ENCODE measurements around the gene KLK10. TPM values are rescaled to one million over a fixed set of nuclear protein-coding genes. Genes with fewer than 3 reads are reported as not detected.

Gene KLK10
- total and polyA plus RNA-seq, 2 donors (not counting 1 experiment from before 2014, with no cell fraction given), result 0.03 TPM; not detected in 1

- Histone ChIP-seq H3K36me3 (ENCODE audit: control insufficient read depth, insufficient read depth, low read length) (no peaks in the 10 kb centered on the region), H3K4me1 (ENCODE audit: control insufficient read depth, extremely low read depth, insufficient read depth, low read length) (no peaks in the 10 kb centered on the region), H3K27ac (ENCODE audit: insufficient read depth, low read length) (no peak overlapping the region), H3K9ac (ENCODE audit: insufficient read depth, low read length) (no peak overlapping the region), H3K4me3 (replicated peaks in 1 of 4; ENCODE audit: control extremely low read depth in 1 of 4, insufficient read depth in 1 of 4, low read depth in 3 of 4, low read length in 4 of 4) (no peak overlapping the region), H2AFZ (ENCODE audit: low read length) (no peak overlapping the region), H3K4me2 (ENCODE audit: extremely low read depth, insufficient read depth, low read length) (no peak overlapping the region), H3K27me3 (ENCODE audit: control insufficient read depth, insufficient read depth, low read length) (no peaks in the 10 kb centered on the region), H3K79me2 (ENCODE audit: control insufficient read depth, insufficient read depth, low read length) (no peaks in the 10 kb centered on the region), H3K9me3 (ENCODE audit: control insufficient read depth, insufficient read depth, low read depth, low read length) (no peaks in the 10 kb centered on the region), H4K20me1 (ENCODE audit: control insufficient read depth, extremely low read depth, insufficient read depth, low read length) (no peaks in the 10 kb centered on the region)
- DNase-seq (ENCODE audit: low read depth in 2 of 2), result no peak
- TF ChIP-seq EZH2 (IDR thresholded peaks at IDR 0.05; ENCODE audit: low read length, missing control alignments), result no peak
- TF ChIP-seq CTCF (conservative IDR thresholded peaks at IDR 0.05 in 1 of 2, IDR thresholded peaks at IDR 0.05 in 1 of 2; ENCODE audit: low read depth in 1 of 2, low read length in 2 of 2), result no peak
Observed at GRCh38 chr19:51002542-51003311, 16.8 kb downstream of the KLK10 start.

GRCh38 chr19:51002089-51002532 lies 17.4 kb downstream of the KLK10 start:
- Histone ChIP-seq H3K9ac (ENCODE audit: insufficient read depth, low read length) (no peak overlapping the region), H3K27me3 (ENCODE audit: control insufficient read depth, insufficient read depth, low read length) (no peaks in the 10 kb centered on the region), H3K4me2 (ENCODE audit: extremely low read depth, insufficient read depth, low read length) (no peak overlapping the region), H4K20me1 (ENCODE audit: control insufficient read depth, extremely low read depth, insufficient read depth, low read length) (no peaks in the 10 kb centered on the region), H2AFZ (ENCODE audit: low read length) (no peak overlapping the region), H3K4me3 (replicated peaks in 1 of 4; ENCODE audit: control extremely low read depth in 1 of 4, insufficient read depth in 1 of 4, low read depth in 3 of 4, low read length in 4 of 4) (no peak overlapping the region), H3K4me1 (ENCODE audit: control insufficient read depth, extremely low read depth, insufficient read depth, low read length) (no peaks in the 10 kb centered on the region), H3K9me3 (ENCODE audit: control insufficient read depth, insufficient read depth, low read depth, low read length) (no peaks in the 10 kb centered on the region), H3K79me2 (ENCODE audit: control insufficient read depth, insufficient read depth, low read length) (no peaks in the 10 kb centered on the region), H3K27ac (ENCODE audit: insufficient read depth, low read length) (no peak overlapping the region), H3K36me3 (ENCODE audit: control insufficient read depth, insufficient read depth, low read length) (no peaks in the 10 kb centered on the region)
- TF ChIP-seq EZH2 (IDR thresholded peaks at IDR 0.05; ENCODE audit: low read length, missing control alignments) (no peak), CTCF (conservative IDR thresholded peaks at IDR 0.05 in 1 of 2, IDR thresholded peaks at IDR 0.05 in 1 of 2; ENCODE audit: low read depth in 1 of 2, low read length in 2 of 2) (no peak)
- DNase-seq (ENCODE audit: low read depth in 2 of 2), result no peak

- Histone ChIP-seq H3K36me3 (ENCODE audit: control insufficient read depth, insufficient read depth, low read length) (no peaks in the 10 kb centered on the region), H3K4me2 (ENCODE audit: extremely low read depth, insufficient read depth, low read length) (no peak within 1 kb of the TSS), H2AFZ (ENCODE audit: low read length) (no peak within 1 kb of the TSS), H3K9ac (ENCODE audit: insufficient read depth, low read length) (no peak within 1 kb of the TSS), H3K9me3 (ENCODE audit: control insufficient read depth, insufficient read depth, low read depth, low read length) (no peaks in the 10 kb centered on the region), H4K20me1 (ENCODE audit: control insufficient read depth, extremely low read depth, insufficient read depth, low read length) (no peaks in the 10 kb centered on the region), H3K27ac (ENCODE audit: insufficient read depth, low read length) (no peak within 1 kb of the TSS), H3K79me2 (ENCODE audit: control insufficient read depth, insufficient read depth, low read length) (no peaks in the 10 kb centered on the region), H3K27me3 (ENCODE audit: control insufficient read depth, insufficient read depth, low read length) (no peaks in the 10 kb centered on the region), H3K4me1 (ENCODE audit: control insufficient read depth, extremely low read depth, insufficient read depth, low read length) (no peaks in the 10 kb centered on the region), H3K4me3 (replicated peaks in 1 of 4; ENCODE audit: control extremely low read depth in 1 of 4, insufficient read depth in 1 of 4, low read depth in 3 of 4, low read length in 4 of 4) (no peak within 1 kb of the TSS)
- DNase-seq (ENCODE audit: low read depth in 2 of 2), result no peak
- TF ChIP-seq EZH2 (IDR thresholded peaks at IDR 0.05; ENCODE audit: low read length, missing control alignments), result no peak
- TF ChIP-seq CTCF (conservative IDR thresholded peaks at IDR 0.05 in 1 of 2, IDR thresholded peaks at IDR 0.05 in 1 of 2; ENCODE audit: low read depth in 1 of 2, low read length in 2 of 2), result no peak
Observed at GRCh38 chr19:51001515-51001914, 18.0 kb downstream of the KLK10 start, which contains the start of gene KLK8. Gene KLK8, minus strand, starts transcription at chr19:51001604. Its CDS starts 437 bp downstream, at chr19:51001167.

All from fibroblast of lung (primary cell).